NCI-H345 (cell line): Measurements from ENCODE around the gene SRSF8.

ENCODE experiments used
- DNase-seq: peaks from one replicate; lab custom pipeline; 2025; lab: John Stamatoyannopoulos, UW

SRSF8 gene

GRCh38 chr11:95068549-95068948 is 1.8 kb downstream of the SRSF8 start:
- DNase-seq: peak; percentile 87

GRCh38 chr11:95070471-95070870 is 3.8 kb downstream of the SRSF8 start:
- no peak for DNase-seq

GRCh38 chr11:95072948-95073347 is 6.2 kb downstream of the SRSF8 start:
- DNase-seq: no peak

GRCh38 chr11:95074792-95075563 is 8.3 kb downstream of the SRSF8 start:
- DNase-seq: peak; percentile 31

GRCh38 chr11:95076416-95076815 is 9.7 kb downstream of the SRSF8 start:
- no peak for DNase-seq

GRCh38 chr11:95076981-95077380 is 10.3 kb downstream of the SRSF8 start:
- DNase-seq: no peak

- no peak for DNase-seq
These were observed 11.8 kb downstream of the SRSF8 start for GRCh38 chr11:95078526-95078925.

- DNase-seq: no peak
These were observed 14.3 kb downstream of the SRSF8 start for GRCh38 chr11:95081010-95081409.

GRCh38 chr11:95081412-95081811 is 14.7 kb downstream of the SRSF8 start:
- no peak for DNase-seq

- no peak for DNase-seq
These were observed 15.9 kb downstream of the SRSF8 start for GRCh38 chr11:95082576-95083001.

GRCh38 chr11:95084509-95084908 is 17.8 kb downstream of the SRSF8 start:
- DNase-seq: no peak

- no peak for DNase-seq
These were observed 18.5 kb downstream of the SRSF8 start for GRCh38 chr11:95085117-95085816.

- no peak for DNase-seq
These were observed 19.4 kb downstream of the SRSF8 start for GRCh38 chr11:95086151-95086550.

GRCh38 chr11:95086836-95087570 is 20.3 kb downstream of the SRSF8 start:
- no peak for DNase-seq

GRCh38 chr11:95088946-95089619 is 22.4 kb downstream of the SRSF8 start:
- DNase-seq: no peak

- DNase-seq: peak; percentile 81
These were observed 23.2 kb downstream of the SRSF8 start, which contains the start of gene ENDOD1 for GRCh38 chr11:95089620-95090542. Gene ENDOD1, plus strand, starts transcription at chr11:95089846. Its CDS starts 82 bp downstream, at chr11:95089928.

GRCh38 chr11:95091663-95092180 is 25.0 kb downstream of the SRSF8 start:
- DNase-seq: no peak

GRCh38 chr11:95092549-95093324 is 26.0 kb downstream of the SRSF8 start:
- DNase-seq: no peak

GRCh38 chr11:95093548-95093947 is 26.8 kb downstream of the SRSF8 start:
- DNase-seq: no peak
